ENCODE measurements around the gene CACNA2D3. TPM values are rescaled to one million over a fixed set of nuclear protein-coding genes. Genes with fewer than 3 reads are reported as not detected.

The CACNA2D3 gene
- total RNA-seq, 3 donors from 2014 or later: not detected

DNA sequence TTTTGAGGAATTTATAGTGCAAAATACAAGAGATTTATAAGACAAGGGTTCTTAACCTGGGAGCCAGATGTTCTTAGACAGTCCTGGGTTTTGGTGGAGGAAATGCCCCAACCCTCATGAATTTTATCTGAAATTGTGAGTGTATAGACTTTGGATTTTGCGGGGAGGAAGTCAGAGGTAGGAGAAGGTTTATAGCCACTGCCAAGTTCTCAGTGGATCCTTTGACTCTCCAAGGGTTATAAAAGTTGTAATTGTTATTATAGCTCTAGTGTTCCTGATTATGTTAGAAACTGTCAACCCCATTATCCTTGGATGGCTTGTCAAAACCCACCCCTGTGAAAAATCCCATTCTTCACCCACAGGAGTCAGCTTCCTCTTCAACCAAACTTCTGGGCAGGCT, 621.9 kb downstream of the CACNA2D3 start:
- Mint-ChIP-seq H3K36me3 (ENCODE audit: insufficient read depth) (no peaks in the 10 kb centered on the region), H3K4me3 (no peak overlapping the region), H3K4me1 (ENCODE audit: low read depth) (no peaks in the 10 kb centered on the region), H3K27me3 (ENCODE audit: low read depth) (no peaks in the 10 kb centered on the region), H3K9me3 (peaks cover 3% of the 10 kb centered on the region)
- no peak for ATAC-seq
- no peak for DNase-seq

DNA sequence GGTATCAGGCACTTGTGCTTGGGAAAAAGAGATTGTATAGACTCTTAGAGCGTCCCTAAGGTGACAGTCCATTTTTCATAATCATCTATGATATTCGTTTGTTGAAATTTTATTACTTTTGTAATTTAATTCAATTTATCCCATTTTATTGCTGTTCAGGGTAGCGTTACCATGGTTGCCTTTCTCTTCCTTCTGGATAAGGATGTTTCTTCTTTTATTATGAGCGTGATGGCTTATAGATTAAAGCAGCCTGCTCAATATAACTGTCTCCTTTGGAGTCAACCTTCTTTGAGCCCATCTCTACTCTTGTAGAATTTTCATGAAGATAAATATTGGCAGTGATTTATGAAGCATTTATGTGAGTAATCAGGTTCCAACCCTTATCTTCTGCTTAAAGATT, 623.5 kb downstream of the CACNA2D3 start:
- DNase-seq: no peak
- Mint-ChIP-seq H3K4me3 (no peak overlapping the region), H3K9me3 (peaks cover 3% of the 10 kb centered on the region), H3K36me3 (ENCODE audit: insufficient read depth) (no peaks in the 10 kb centered on the region), H3K27me3 (ENCODE audit: low read depth) (no peaks in the 10 kb centered on the region), H3K4me1 (ENCODE audit: low read depth) (no peaks in the 10 kb centered on the region)
- no peak for ATAC-seq

DNA sequence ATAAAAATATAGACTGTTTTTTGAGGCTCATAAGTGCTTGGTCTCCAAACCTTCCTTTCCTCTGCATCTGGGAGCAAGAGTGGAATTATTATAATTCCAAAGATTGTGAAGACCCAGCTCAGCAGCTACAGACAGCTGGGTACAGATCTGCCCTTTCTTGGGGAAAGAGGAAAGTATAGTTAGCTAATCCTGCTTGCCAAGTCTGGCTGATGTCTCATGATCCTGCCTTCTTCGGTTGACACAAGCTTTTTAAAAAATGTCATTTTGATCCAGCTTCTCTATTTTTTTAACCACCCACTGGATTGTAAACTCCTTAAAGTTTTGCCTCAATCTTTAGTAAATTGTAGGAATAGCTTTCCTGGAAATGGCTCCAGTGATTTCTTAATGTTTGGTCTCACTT, 624.4 kb downstream of the CACNA2D3 start:
- no peaks in the 10 kb centered on the region for H3K4me1 Mint-ChIP-seq (ENCODE audit: low read depth)
- ATAC-seq (no peak), DNase-seq (no peak)
- H3K36me3 Mint-ChIP-seq (ENCODE audit: insufficient read depth): no peaks in the 10 kb centered on the region
- no peak overlapping the region for H3K4me3 Mint-ChIP-seq
- H3K9me3 Mint-ChIP-seq: peaks cover 3% of the 10 kb centered on the region
- no peaks in the 10 kb centered on the region for H3K27me3 Mint-ChIP-seq (ENCODE audit: low read depth)

GRCh38 chr3:54755756-54756155, 633.4 kb downstream of the CACNA2D3 start:
- ATAC-seq (no peak), DNase-seq (no peak)
- peaks cover 4% of the 10 kb centered on the region for H3K9me3 Mint-ChIP-seq
- no peaks in the 10 kb centered on the region for H3K4me1 Mint-ChIP-seq (ENCODE audit: low read depth)
- H3K4me3 Mint-ChIP-seq: no peak overlapping the region
- no peaks in the 10 kb centered on the region for H3K36me3 Mint-ChIP-seq (ENCODE audit: insufficient read depth)
- no peaks in the 10 kb centered on the region for H3K27me3 Mint-ChIP-seq (ENCODE audit: low read depth)

DNA sequence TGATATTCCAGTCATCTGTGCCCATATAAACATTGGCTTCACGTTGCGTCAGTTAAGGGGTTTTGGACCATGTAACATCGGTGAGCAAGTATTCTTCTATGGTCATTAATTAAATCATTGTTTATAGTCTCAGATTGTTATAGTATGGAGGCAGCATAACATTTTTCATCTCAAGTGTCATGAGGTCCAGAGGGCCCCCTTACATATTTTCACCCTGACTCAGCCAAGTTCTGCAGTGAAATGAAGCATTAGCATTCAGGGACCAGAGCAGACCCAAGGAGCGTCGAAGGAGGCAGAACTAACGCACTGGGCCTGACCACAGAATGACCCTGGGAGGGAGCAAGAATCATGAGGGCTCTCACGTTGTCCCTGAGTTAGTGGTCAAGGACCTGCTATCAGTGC, 634.0 kb downstream of the CACNA2D3 start:
- H3K36me3 Mint-ChIP-seq (ENCODE audit: insufficient read depth): no peaks in the 10 kb centered on the region
- H3K4me3 Mint-ChIP-seq: no peak overlapping the region
- H3K9me3 Mint-ChIP-seq: peaks cover 4% of the 10 kb centered on the region
- no peaks in the 10 kb centered on the region for H3K4me1 Mint-ChIP-seq (ENCODE audit: low read depth)
- no peak for ATAC-seq
- H3K27me3 Mint-ChIP-seq (ENCODE audit: low read depth): no peaks in the 10 kb centered on the region
- DNase-seq: no peak

DNA sequence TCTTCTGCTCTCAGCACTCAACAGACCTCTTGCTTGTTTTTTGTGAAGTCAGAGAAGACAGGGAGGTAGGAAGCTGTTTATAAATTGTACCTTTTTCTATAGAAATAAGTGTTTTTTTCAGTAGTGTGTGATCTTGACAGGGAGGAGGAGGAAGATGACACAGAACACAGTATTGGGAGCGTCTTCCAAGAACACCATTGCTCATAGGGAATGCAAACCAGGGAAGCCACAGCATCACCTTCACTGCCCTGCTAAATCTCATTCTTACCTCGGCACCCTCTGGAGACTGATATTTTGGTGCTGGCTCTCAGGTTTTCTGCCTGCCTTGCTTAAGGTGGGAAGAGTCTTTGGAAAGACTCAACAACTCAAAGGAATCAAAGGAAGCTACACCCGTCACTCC, 636.1 kb downstream of the CACNA2D3 start:
- DNase-seq (no peak), ATAC-seq (no peak)
- H3K27me3 Mint-ChIP-seq (ENCODE audit: low read depth): no peaks in the 10 kb centered on the region
- no peaks in the 10 kb centered on the region for H3K4me1 Mint-ChIP-seq (ENCODE audit: low read depth)
- H3K9me3 Mint-ChIP-seq: peaks cover 4% of the 10 kb centered on the region
- H3K4me3 Mint-ChIP-seq: no peak overlapping the region
- no peaks in the 10 kb centered on the region for H3K36me3 Mint-ChIP-seq (ENCODE audit: insufficient read depth)

- H3K4me3 Mint-ChIP-seq: no peak overlapping the region
- peaks cover 4% of the 10 kb centered on the region for H3K9me3 Mint-ChIP-seq
- no peaks in the 10 kb centered on the region for H3K27me3 Mint-ChIP-seq (ENCODE audit: low read depth)
These were observed 636.8 kb downstream of the CACNA2D3 start for GRCh38 chr3:54759166-54759565.

DNA sequence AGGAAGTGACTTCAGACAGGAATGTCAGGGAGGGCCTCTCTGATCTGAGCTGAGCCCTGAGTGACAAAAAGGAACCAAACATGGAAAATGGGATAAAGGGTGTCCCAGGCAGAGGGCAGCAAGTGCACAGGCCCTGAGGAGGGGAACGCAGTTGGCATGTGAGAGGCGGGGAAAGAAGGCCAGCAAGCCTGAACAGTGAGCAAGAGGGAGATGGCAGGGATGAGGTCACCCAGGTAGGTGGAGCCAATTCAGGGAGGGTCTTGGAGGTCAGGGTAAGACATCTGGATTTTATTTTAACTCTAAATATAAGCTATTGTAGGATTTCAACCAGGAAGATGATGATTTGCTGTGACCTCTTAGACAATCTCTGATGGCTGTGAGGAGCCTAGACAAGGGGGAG, 637.8 kb downstream of the CACNA2D3 start:
- H3K27me3 Mint-ChIP-seq (ENCODE audit: low read depth): no peaks in the 10 kb centered on the region
- no peak for ATAC-seq
- H3K9me3 Mint-ChIP-seq: peaks cover 4% of the 10 kb centered on the region
- H3K4me1 Mint-ChIP-seq (ENCODE audit: low read depth): no peaks in the 10 kb centered on the region
- no peak overlapping the region for H3K4me3 Mint-ChIP-seq
- DNase-seq: no peak
- no peaks in the 10 kb centered on the region for H3K36me3 Mint-ChIP-seq (ENCODE audit: insufficient read depth)

More at GRCh38 chr3:54759166-54759565, 636.8 kb downstream of the CACNA2D3 start:
- ATAC-seq (no peak), DNase-seq (no peak)
- Mint-ChIP-seq H3K36me3 (ENCODE audit: insufficient read depth) (no peaks in the 10 kb centered on the region), H3K4me1 (ENCODE audit: low read depth) (no peaks in the 10 kb centered on the region)

DNA sequence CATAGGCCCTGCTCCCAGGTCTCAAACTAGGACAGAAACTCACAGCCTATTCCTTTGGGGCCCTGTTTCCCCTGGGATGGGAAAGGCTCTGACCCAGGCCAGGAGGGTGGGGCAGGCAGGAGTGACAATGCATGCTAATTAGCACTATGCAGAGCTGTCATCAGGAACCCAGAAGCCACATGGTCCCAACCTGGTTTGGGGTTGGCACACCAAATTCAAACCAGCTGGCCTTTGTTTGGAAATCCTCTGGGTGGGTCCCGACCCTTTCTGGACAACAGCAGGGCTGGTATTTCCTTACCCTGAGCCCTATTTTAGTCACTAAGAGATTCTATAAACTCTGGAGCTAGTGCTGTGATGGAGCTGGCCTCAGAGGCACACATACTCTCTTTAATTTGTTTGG, 639.3 kb downstream of the CACNA2D3 start:
- Mint-ChIP-seq H3K36me3 (ENCODE audit: insufficient read depth) (no peaks in the 10 kb centered on the region), H3K4me1 (ENCODE audit: low read depth) (no peaks in the 10 kb centered on the region), H3K27me3 (ENCODE audit: low read depth) (no peaks in the 10 kb centered on the region), H3K9me3 (no peaks in the 10 kb centered on the region), H3K4me3 (no peak overlapping the region)
- ATAC-seq (no peak), DNase-seq (no peak)

DNA sequence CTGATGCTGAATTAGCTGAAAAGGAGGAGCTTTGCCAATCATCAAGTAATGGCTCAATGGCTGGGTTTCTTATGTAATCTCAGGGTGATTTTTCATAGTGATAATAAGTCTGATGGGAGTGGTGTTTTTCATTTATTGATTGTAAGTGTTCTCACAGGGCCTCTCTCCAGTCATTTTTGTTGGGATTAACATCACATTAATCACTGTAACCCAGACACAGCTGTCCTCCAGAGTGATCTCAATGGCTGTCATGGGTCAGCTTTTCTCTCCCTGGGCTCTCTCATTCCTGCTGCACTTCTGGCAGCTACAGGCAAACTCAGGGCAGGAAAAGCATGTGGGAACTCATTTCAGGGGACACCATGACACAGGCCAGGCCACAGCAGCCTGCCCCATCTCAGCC, 642.6 kb downstream of the CACNA2D3 start:
- no peak overlapping the region for H3K4me3 Mint-ChIP-seq
- no peaks in the 10 kb centered on the region for H3K36me3 Mint-ChIP-seq (ENCODE audit: insufficient read depth)
- no peaks in the 10 kb centered on the region for H3K4me1 Mint-ChIP-seq (ENCODE audit: low read depth)
- H3K9me3 Mint-ChIP-seq: no peaks in the 10 kb centered on the region
- no peaks in the 10 kb centered on the region for H3K27me3 Mint-ChIP-seq (ENCODE audit: low read depth)
- ATAC-seq (no peak), DNase-seq (no peak)

DNA sequence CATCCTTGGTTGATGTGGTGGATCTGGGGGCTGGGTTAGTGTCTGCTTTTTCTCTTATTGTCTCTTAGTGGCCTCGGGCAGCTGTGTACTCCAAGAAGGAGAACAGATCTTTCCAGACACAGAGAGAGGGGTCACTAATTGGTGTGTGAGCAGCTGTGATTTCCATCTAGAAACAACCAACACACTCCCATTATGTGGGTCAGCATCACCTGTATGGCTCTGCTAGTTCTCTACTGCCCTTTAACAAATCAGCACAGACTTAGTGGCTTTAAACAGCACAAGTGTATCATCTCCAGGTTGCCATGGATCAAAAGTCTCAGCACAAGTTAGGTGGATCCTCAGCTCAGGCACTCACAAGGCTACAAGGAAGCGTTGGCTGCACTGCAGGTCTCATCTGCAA, 648.7 kb downstream of the CACNA2D3 start:
- ATAC-seq (no peak), DNase-seq (no peak)
- no peaks in the 10 kb centered on the region for H3K36me3 Mint-ChIP-seq (ENCODE audit: insufficient read depth)
- no peak overlapping the region for H3K4me3 Mint-ChIP-seq
- no peaks in the 10 kb centered on the region for H3K9me3 Mint-ChIP-seq
- no peaks in the 10 kb centered on the region for H3K27me3 Mint-ChIP-seq (ENCODE audit: low read depth)
- no peaks in the 10 kb centered on the region for H3K4me1 Mint-ChIP-seq (ENCODE audit: low read depth)

- Mint-ChIP-seq H3K9me3 (no peaks in the 10 kb centered on the region), H3K27me3 (ENCODE audit: low read depth) (no peaks in the 10 kb centered on the region), H3K36me3 (ENCODE audit: insufficient read depth) (no peaks in the 10 kb centered on the region), H3K4me1 (ENCODE audit: low read depth) (no peaks in the 10 kb centered on the region), H3K4me3 (no peak overlapping the region)
- DNase-seq: no peak
- no peak for ATAC-seq
These were observed 649.7 kb downstream of the CACNA2D3 start for GRCh38 chr3:54772051-54772450.

DNA sequence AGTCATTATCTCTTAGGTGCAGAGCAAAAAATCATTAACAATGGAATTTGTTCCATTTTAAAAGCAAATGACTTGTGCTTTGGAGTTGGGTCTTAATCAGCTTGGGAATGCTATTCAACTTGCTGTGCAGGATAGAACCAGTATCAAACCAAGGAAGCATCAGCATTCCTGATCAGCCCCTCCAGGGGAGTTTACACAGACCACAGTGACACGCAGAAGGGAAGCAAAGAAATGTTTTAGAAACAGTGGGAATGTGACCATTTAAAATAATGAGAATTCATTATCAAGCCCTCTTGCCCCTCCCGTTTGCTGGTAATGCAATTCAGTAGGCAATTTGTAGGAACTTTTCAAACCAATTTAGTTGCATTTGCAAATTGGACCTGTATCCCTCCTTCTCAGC, 650.4 kb downstream of the CACNA2D3 start:
- H3K4me1 Mint-ChIP-seq (ENCODE audit: low read depth): no peaks in the 10 kb centered on the region
- H3K27me3 Mint-ChIP-seq (ENCODE audit: low read depth): no peaks in the 10 kb centered on the region
- DNase-seq (no peak), ATAC-seq (no peak)
- H3K36me3 Mint-ChIP-seq (ENCODE audit: insufficient read depth): no peaks in the 10 kb centered on the region
- H3K4me3 Mint-ChIP-seq: no peak overlapping the region
- H3K9me3 Mint-ChIP-seq: no peaks in the 10 kb centered on the region

GRCh38 chr3:54773271-54773670, 650.9 kb downstream of the CACNA2D3 start:
- H3K9me3 Mint-ChIP-seq: no peaks in the 10 kb centered on the region
- H3K4me1 Mint-ChIP-seq (ENCODE audit: low read depth): no peaks in the 10 kb centered on the region
- H3K27me3 Mint-ChIP-seq (ENCODE audit: low read depth): no peaks in the 10 kb centered on the region
- no peak overlapping the region for H3K4me3 Mint-ChIP-seq
- ATAC-seq: no peak
- no peak for DNase-seq
- no peaks in the 10 kb centered on the region for H3K36me3 Mint-ChIP-seq (ENCODE audit: insufficient read depth)

DNA sequence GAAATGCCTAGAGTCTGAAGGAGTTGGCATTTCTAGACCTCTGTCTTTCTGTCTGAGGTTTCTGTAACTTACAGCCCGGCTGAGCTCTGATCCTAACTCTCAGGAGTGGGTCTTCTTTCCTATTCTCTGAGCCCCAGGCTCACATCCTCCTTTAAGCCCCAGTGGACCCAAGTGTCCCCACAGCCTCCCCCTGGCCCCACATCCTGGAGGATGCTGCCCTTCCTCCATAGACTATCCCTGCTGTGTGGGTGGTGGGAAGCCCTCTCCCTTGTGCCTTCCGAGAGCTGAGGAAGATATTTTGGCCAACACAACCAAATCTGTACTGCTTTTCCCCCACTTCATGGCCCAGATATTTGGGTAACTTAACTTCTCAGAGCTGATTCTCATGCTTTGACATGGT, 654.2 kb downstream of the CACNA2D3 start:
- Mint-ChIP-seq H3K9me3 (no peaks in the 10 kb centered on the region), H3K36me3 (ENCODE audit: insufficient read depth) (no peaks in the 10 kb centered on the region), H3K4me1 (ENCODE audit: low read depth) (no peaks in the 10 kb centered on the region), H3K27me3 (ENCODE audit: low read depth) (no peaks in the 10 kb centered on the region), H3K4me3 (no peak overlapping the region)
- ATAC-seq (no peak), DNase-seq (no peak)

DNA sequence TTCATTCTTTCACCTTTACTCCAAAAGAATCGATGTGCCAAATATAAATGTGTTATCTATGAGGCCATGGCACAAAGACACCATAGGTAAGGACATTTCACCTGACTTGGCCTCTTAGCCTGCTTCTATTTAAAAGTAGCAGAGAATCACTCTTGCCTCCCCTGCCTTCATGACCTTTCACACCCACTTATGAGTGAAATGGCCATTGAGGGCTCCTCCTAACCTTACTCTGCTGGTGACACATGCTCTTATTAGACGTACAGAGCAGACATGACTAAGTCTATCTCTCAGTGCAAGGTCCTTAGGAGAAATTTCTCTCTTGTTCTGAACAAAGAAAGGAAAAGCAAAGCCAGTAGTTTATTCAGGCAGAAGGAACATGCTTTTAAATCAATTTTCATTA, 654.8 kb downstream of the CACNA2D3 start:
- no peaks in the 10 kb centered on the region for H3K36me3 Mint-ChIP-seq (ENCODE audit: insufficient read depth)
- H3K4me3 Mint-ChIP-seq: no peak overlapping the region
- no peaks in the 10 kb centered on the region for H3K9me3 Mint-ChIP-seq
- H3K4me1 Mint-ChIP-seq (ENCODE audit: low read depth): no peaks in the 10 kb centered on the region
- ATAC-seq (no peak), DNase-seq (no peak)
- no peaks in the 10 kb centered on the region for H3K27me3 Mint-ChIP-seq (ENCODE audit: low read depth)

Measured in activated T-cell treated with anti-CD3 and anti-CD28 coated beads, Interleukin-2, amount 50 U/mL, for 4 hours (primary cell).